ENCODE results near the gene UBE2E1.
A peak's percentile ranks its signal among the peaks of the same experiment; 100 is the strongest.

UBE2E1 gene

GRCh38 chr3:23825802-23826201 is 20.0 kb downstream of the UBE2E1 start:
- intact Hi-C loops (cut with DNase I; ENCODE audit: low total_unique reads), result no loop called here
- Histone ChIP-seq H3K4me3 (no peak overlapping the region), H3K9me3 (no peaks in the 10 kb centered on the region), H3K36me3 (no peaks in the 10 kb centered on the region), H3K27ac (no peak overlapping the region), H3K4me1 (peaks cover 0 to 47% (median 5%) of the 10 kb centered on the region in 4 donors), H3K27me3 (no peaks in the 10 kb centered on the region)
- no peak for TF ChIP-seq CTCF (IDR thresholded peaks at IDR 0.05)
- DNase-seq, result no peak

- peaks cover 0 to 54% (median 5%) of the 10 kb centered on the region in 4 donors for H3K4me1 ChIP-seq
- intact Hi-C loops (cut with DNase I; ENCODE audit: low total_unique reads), result no loop called here
- no peak overlapping the region for H3K4me3 ChIP-seq
- no peaks in the 10 kb centered on the region for H3K27me3 ChIP-seq
- no peaks in the 10 kb centered on the region for H3K36me3 ChIP-seq
- H3K9me3 ChIP-seq, result no peaks in the 10 kb centered on the region
- H3K27ac ChIP-seq, result no peak overlapping the region
- DNase-seq, result peak in 1 of 2 donors; percentile 36
- TF ChIP-seq CTCF (IDR thresholded peaks at IDR 0.05), result no peak
These were observed 20.8 kb downstream of the UBE2E1 start for GRCh38 chr3:23826382-23827064.

GRCh38 chr3:23829242-23829934 is 23.6 kb downstream of the UBE2E1 start:
- no peak for TF ChIP-seq CTCF (IDR thresholded peaks at IDR 0.05)
- no peak overlapping the region for H3K4me3 ChIP-seq
- no peaks in the 10 kb centered on the region for H3K36me3 ChIP-seq
- peaks cover 0 to 43% (median 4%) of the 10 kb centered on the region in 4 donors for H3K4me1 ChIP-seq
- H3K27me3 ChIP-seq, result no peaks in the 10 kb centered on the region
- H3K27ac ChIP-seq, result no peak overlapping the region
- DNase-seq, result no peak
- intact Hi-C loops (cut with DNase I; ENCODE audit: low total_unique reads), result no loop called here
- H3K9me3 ChIP-seq, result no peaks in the 10 kb centered on the region

- H3K36me3 ChIP-seq, result no peaks in the 10 kb centered on the region
- H3K4me3 ChIP-seq, result no peak overlapping the region
- no peak for DNase-seq
- H3K4me1 ChIP-seq, result peaks cover 0 to 43% (median 3%) of the 10 kb centered on the region in 4 donors
- TF ChIP-seq CTCF (IDR thresholded peaks at IDR 0.05), result no peak
- no peak overlapping the region for H3K27ac ChIP-seq
- no peaks in the 10 kb centered on the region for H3K27me3 ChIP-seq
- intact Hi-C loops (cut with DNase I; ENCODE audit: low total_unique reads), result no loop called here
- H3K9me3 ChIP-seq, result no peaks in the 10 kb centered on the region
These were observed 25.2 kb downstream of the UBE2E1 start for GRCh38 chr3:23830869-23831484.

- no peaks in the 10 kb centered on the region for H3K36me3 ChIP-seq
- no peak for TF ChIP-seq CTCF (IDR thresholded peaks at IDR 0.05)
- no peaks in the 10 kb centered on the region for H3K9me3 ChIP-seq
- no peak for DNase-seq
- no peaks in the 10 kb centered on the region for H3K27me3 ChIP-seq
- no peak overlapping the region for H3K4me3 ChIP-seq
- no peak overlapping the region for H3K27ac ChIP-seq
- H3K4me1 ChIP-seq, result peaks cover 0 to 45% (median 4%) of the 10 kb centered on the region in 4 donors
- intact Hi-C loops (cut with DNase I; ENCODE audit: low total_unique reads), result no loop called here
These were observed 26.0 kb downstream of the UBE2E1 start for GRCh38 chr3:23831517-23832394.
